NCI-H460 (cell line): ENCODE data around the gene SLIT3. TPM values are rescaled to one million over a fixed set of nuclear protein-coding genes. Genes with fewer than 3 reads are reported as not detected.

Source experiments
- DNase-seq: peaks from one replicate; pipeline ENCODE4 v3.0.0-alpha.2; 2016; ENCODE audit warnings: low read depth; ENCODE audit errors: extremely low read depth
- total RNA-seq: library from RNA; depleted of rRNA; stranded (reverse); fragments of >200 nt; shearing (Covaris generic); gene quantifications from 2 replicates; pipeline ENCODE4 v1.2.3, GENCODE V29; 2014

Gene SLIT3
- total RNA-seq, 1 experiment from 2014 or later = not detected

GRCh38 chr5:168879331-168879730, 421.6 kb downstream of the SLIT3 start:
- DNase-seq = no peak

- DNase-seq = no peak
Measured at GRCh38 chr5:168878135-168878745, 422.7 kb downstream of the SLIT3 start.

- DNase-seq = no peak
Measured at GRCh38 chr5:168877132-168877892, 423.6 kb downstream of the SLIT3 start.

- no peak for DNase-seq
Measured at GRCh38 chr5:168876419-168876818, 424.5 kb downstream of the SLIT3 start.

GRCh38 chr5:168875832-168876231, 425.1 kb downstream of the SLIT3 start:
- no peak for DNase-seq

GRCh38 chr5:168874713-168875380, 426.1 kb downstream of the SLIT3 start:
- DNase-seq = no peak

- DNase-seq = no peak
Measured at GRCh38 chr5:168872246-168872645, 428.7 kb downstream of the SLIT3 start.

GRCh38 chr5:168870910-168871309, 430.0 kb downstream of the SLIT3 start:
- DNase-seq = no peak

GRCh38 chr5:168869615-168870227, 431.2 kb downstream of the SLIT3 start:
- no peak for DNase-seq

- no peak for DNase-seq
Measured at GRCh38 chr5:168867241-168867640, 433.7 kb downstream of the SLIT3 start.

- DNase-seq = no peak
Measured at GRCh38 chr5:168865968-168866367, 435.0 kb downstream of the SLIT3 start.

- DNase-seq = no peak
Measured at GRCh38 chr5:168863021-168863420, 437.9 kb downstream of the SLIT3 start.

GRCh38 chr5:168860503-168860902, 440.4 kb downstream of the SLIT3 start:
- no peak for DNase-seq

GRCh38 chr5:168860081-168860480, 440.9 kb downstream of the SLIT3 start:
- DNase-seq = no peak

- DNase-seq = no peak
Measured at GRCh38 chr5:168859471-168859870, 441.5 kb downstream of the SLIT3 start.

- DNase-seq = no peak
Measured at GRCh38 chr5:168858994-168859393, 441.9 kb downstream of the SLIT3 start.

GRCh38 chr5:168858371-168858770, 442.6 kb downstream of the SLIT3 start:
- DNase-seq = no peak

- no peak for DNase-seq
Measured at GRCh38 chr5:168853972-168854371, 447.0 kb downstream of the SLIT3 start.

GRCh38 chr5:168852329-168852728, 448.6 kb downstream of the SLIT3 start:
- DNase-seq = no peak

GRCh38 chr5:168851902-168852321, 449.0 kb downstream of the SLIT3 start:
- no peak for DNase-seq

- DNase-seq = no peak
Measured at GRCh38 chr5:168850683-168851082, 450.3 kb downstream of the SLIT3 start.
